PC-9 (cell line): Measurements from ENCODE around the gene CCL25. TPM values are rescaled to one million over a fixed set of nuclear protein-coding genes. Genes with fewer than 3 reads are reported as not detected.

ENCODE experiments used
- BruUV-seq: library from RNA; stranded (reverse); fragments of 400-500 nt; replicated peaks from 2 replicates; lab custom pipeline; 2021; lab: Mats Ljungman, UMichigan
- CTCF ChIA-PET: fragments of 300-600 bp; sonication (Branson Sonifier 250); formaldehyde crosslinking; loops from one replicate; lab custom pipeline; 2022; ENCODE audit warnings: antibody characterized with exemption; lab: Charles Lee
- POLR2A ChIA-PET: fragments of 300-600 bp; sonication (Branson Sonifier 250); formaldehyde crosslinking; loops from one replicate; lab custom pipeline; 2022; ENCODE audit warnings: antibody characterized with exemption; ENCODE audit not compliant: unreplicated experiment; lab: Charles Lee
- DNase-seq, 2 experiments: peaks; one replicate each; pipeline versions ENCODE4 v3.0.0 to v3.0.0-alpha.2; 2015 to 2022; ENCODE audit warnings: mixed read lengths in 1 of 2
- H2AFZ ChIP-seq: fragments of 200-600 bp; sonication (generic); 2 replicates; pipeline ENCODE4 v1.8.1; 2017; ENCODE audit warnings: antibody characterized with exemption
- H3F3A ChIP-seq: fragments of 200-600 bp; sonication (generic); 2 replicates; pipeline ENCODE4 v1.8.1; 2017; ENCODE audit warnings: antibody characterized with exemption, mild to moderate bottlenecking, low read depth; ENCODE audit not compliant: insufficient read depth
- H3K27ac ChIP-seq: fragments of 200-600 bp; sonication (generic); 2 replicates; pipeline ENCODE4 v1.6.1; 2016; ENCODE audit warnings: mixed run types
- H3K27me3 ChIP-seq: fragments of 200-600 bp; sonication (generic); 2 replicates; pipeline ENCODE4 v1.6.1; 2016; ENCODE audit warnings: low read depth, mixed run types; ENCODE audit not compliant: insufficient read depth
- H3K36me3 ChIP-seq: fragments of 200-600 bp; sonication (generic); 2 replicates; pipeline ENCODE4 v1.6.1; 2016; ENCODE audit warnings: low read depth, mixed run types
- H3K4me1 ChIP-seq: fragments of 200-600 bp; sonication (generic); replicated peaks from 2 replicates; pipeline ENCODE4 v1.6.1; 2016; ENCODE audit warnings: mixed run types; ENCODE audit not compliant: insufficient read depth
- H3K4me2 ChIP-seq: fragments of 200-600 bp; sonication (generic); 2 replicates; pipeline ENCODE4 v1.6.1; 2017; ENCODE audit warnings: mixed run types
- H3K4me3 ChIP-seq: fragments of 200-600 bp; sonication (generic); 2 replicates; pipeline ENCODE4 v1.6.1; 2016; ENCODE audit warnings: mixed run types
- H3K79me2 ChIP-seq: fragments of 200-600 bp; sonication (generic); 2 replicates; pipeline ENCODE4 v1.6.1; 2017; ENCODE audit warnings: low read depth, mixed run types
- H3K9me2 ChIP-seq: fragments of 200-600 bp; sonication (generic); 2 replicates; pipeline ENCODE4 v1.8.1; 2017; ENCODE audit warnings: mild to moderate bottlenecking; ENCODE audit not compliant: insufficient read depth
- H3K9me3 ChIP-seq: fragments of 200-600 bp; sonication (generic); 2 replicates; pipeline ENCODE4 v1.8.1; 2016; ENCODE audit warnings: low read depth; ENCODE audit not compliant: insufficient read depth
- H4K20me1 ChIP-seq: fragments of 200-600 bp; sonication (generic); 2 replicates; pipeline ENCODE4 v1.8.1; 2017; ENCODE audit not compliant: insufficient read depth
- CTCF ChIP-seq: fragments of 200-600 bp; sonication (generic); conservative IDR thresholded peaks from 2 replicates; pipeline ENCODE4 v1.6.1; 2017; ENCODE audit warnings: mixed run types, antibody characterized with exemption, mild to moderate bottlenecking, moderate library complexity
- EZH2 ChIP-seq: fragments of 200-600 bp; sonication (generic); IDR thresholded peaks from 2 replicates; pipeline ENCODE4 v1.8.0; 2017; ENCODE audit warnings: antibody characterized with exemption, low read depth
- intact Hi-C: fragments of 100-400 bp; cut with micrococcal nuclease; formaldehyde crosslinking; loops from one replicate; pipeline ENCODE4 v1.10.0; 2022; ENCODE audit not compliant: unreplicated experiment
- total RNA-seq: library from RNA; stranded (reverse); gene quantifications from 2 replicates; pipeline ENCODE4 v1.2.3, GENCODE V29; 2021

The CCL25 gene
- total RNA-seq, 1 experiment from 2014 or later = not detected

GRCh38 chr19:8075158-8076074, 22.9 kb downstream of the CCL25 start:
- no peak overlapping the region for H3K4me2 ChIP-seq
- intact Hi-C loops = no loop called here
- no peaks in the 10 kb centered on the region for H3F3A ChIP-seq
- no peaks in the 10 kb centered on the region for H3K4me1 ChIP-seq
- no peak for TF ChIP-seq EZH2
- TF ChIP-seq CTCF = no peak
- H3K27me3 ChIP-seq = peaks cover 30% of the 10 kb centered on the region; the same call in 1 of the 2 replicates
- H3K9me2 ChIP-seq = no peaks in the 10 kb centered on the region
- CTCF ChIA-PET = no interaction called here
- no peak overlapping the region for H3K27ac ChIP-seq
- POLR2A ChIA-PET = no interaction called here
- H4K20me1 ChIP-seq = no peaks in the 10 kb centered on the region
- no peak for DNase-seq
- H3K4me3 ChIP-seq = no peak overlapping the region
- H3K9me3 ChIP-seq = 0 out of 2 replicates have a peak, but pooled peaks cover 1% of the 10 kb centered on the region
- no peaks in the 10 kb centered on the region for H3K79me2 ChIP-seq
- H2AFZ ChIP-seq = no peak overlapping the region
- H3K36me3 ChIP-seq = no peaks in the 10 kb centered on the region
- no TSS peak for BruUV-seq

- CTCF ChIA-PET = no interaction called here
- intact Hi-C loops = no loop called here
- DNase-seq = no peak
- Histone ChIP-seq H3K36me3 (no peaks in the 10 kb centered on the region), H3K4me3 (no peak overlapping the region), H3K9me2 (no peaks in the 10 kb centered on the region), H3K79me2 (no peaks in the 10 kb centered on the region), H2AFZ (no peak overlapping the region), H3F3A (no peaks in the 10 kb centered on the region; the same call in 1 of the 2 replicates), H3K27me3 (peaks cover 5% of the 10 kb centered on the region; the same call in 1 of the 2 replicates), H3K4me2 (no peak overlapping the region), H3K27ac (no peak overlapping the region), H3K4me1 (0 out of 2 replicates have a peak, but pooled peaks cover 5% of the 10 kb centered on the region), H3K9me3 (no peaks in the 10 kb centered on the region), H4K20me1 (no peaks in the 10 kb centered on the region)
- no TSS peak for BruUV-seq
- POLR2A ChIA-PET = no interaction called here
- TF ChIP-seq EZH2 (no peak), CTCF (no peak)
These were observed 27.4 kb downstream of the CCL25 start for GRCh38 chr19:8079988-8080387.

GRCh38 chr19:8080832-8081231, 28.3 kb downstream of the CCL25 start:
- H3K4me1 ChIP-seq = peaks cover 5% of the 10 kb centered on the region; the same call in 1 of the 2 replicates
- no peaks in the 10 kb centered on the region for H4K20me1 ChIP-seq
- ChIA-PET CTCF (no interaction called here), POLR2A (no interaction called here)
- H3K27me3 ChIP-seq = peaks cover 5% of the 10 kb centered on the region; the same call in 1 of the 2 replicates
- H3K9me3 ChIP-seq = no peaks in the 10 kb centered on the region
- no peak overlapping the region for H3K4me2 ChIP-seq
- no peak for DNase-seq
- H3K79me2 ChIP-seq = no peaks in the 10 kb centered on the region
- no peaks in the 10 kb centered on the region for H3K9me2 ChIP-seq
- H3F3A ChIP-seq = no peaks in the 10 kb centered on the region; the same call in 1 of the 2 replicates
- no TSS peak for BruUV-seq
- intact Hi-C loops = no loop called here
- H3K27ac ChIP-seq = no peak overlapping the region
- H3K4me3 ChIP-seq = no peak overlapping the region
- no peak overlapping the region for H2AFZ ChIP-seq
- no peak for TF ChIP-seq EZH2
- no peak for TF ChIP-seq CTCF
- H3K36me3 ChIP-seq = no peaks in the 10 kb centered on the region
